Stimulated activated CD8-positive, alpha-beta memory T cell treated with anti-CD3 and anti-CD28 coated beads, Interleukin-7, amount 100 ng/mL, for 24 hours (primary cell): ENCODE measurements around the gene FCRLB.
"Not testable (repeated sequence)": the region's sequence is repeated elsewhere in the genome, so short reads cannot be mapped to it uniquely, and the experiment has no call there.

Experiments
- DNase-seq: peaks from one replicate; pipeline ENCODE4 v3.0.0-alpha.2; 2020; ENCODE audit warnings: low read depth

The FCRLB gene

GRCh38 chr1:161720422-161720821 is 922 bp upstream of the FCRLB start:
- no peak for DNase-seq

DNA sequence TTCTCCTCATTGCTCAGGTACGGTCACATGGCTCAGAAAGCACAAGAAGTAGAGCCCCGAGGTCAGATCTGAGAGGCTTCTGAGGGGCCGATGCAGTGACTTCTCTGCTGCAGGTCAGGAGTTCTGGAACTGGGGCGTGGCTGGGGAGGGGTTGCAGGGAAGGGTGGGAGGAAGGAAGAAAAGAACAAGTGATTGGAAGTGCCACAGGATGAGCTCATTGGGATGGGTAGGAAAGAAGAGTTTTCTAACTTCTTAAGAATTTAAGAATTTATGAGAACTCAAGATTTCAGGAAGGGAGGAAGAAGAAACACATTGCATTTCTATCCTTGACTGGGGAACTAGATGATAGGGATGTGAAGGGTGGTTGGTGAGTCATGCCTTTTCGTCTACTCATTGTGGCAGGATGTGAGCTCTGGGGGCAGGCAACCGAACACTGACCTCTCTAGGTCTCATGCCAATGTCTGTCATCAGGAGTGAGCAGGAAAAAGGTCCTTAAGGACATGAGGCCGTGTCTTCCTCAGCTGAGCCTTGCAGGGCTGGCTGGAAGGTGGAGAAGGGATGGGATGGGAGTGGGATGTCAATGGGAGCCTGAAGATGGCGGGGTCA is 497 bp downstream of the FCRLB start:
- DNase-seq = no peak

- no peak for DNase-seq
Measured at GRCh38 chr1:161722406-161722805, 1.1 kb downstream of the FCRLB start.

DNA sequence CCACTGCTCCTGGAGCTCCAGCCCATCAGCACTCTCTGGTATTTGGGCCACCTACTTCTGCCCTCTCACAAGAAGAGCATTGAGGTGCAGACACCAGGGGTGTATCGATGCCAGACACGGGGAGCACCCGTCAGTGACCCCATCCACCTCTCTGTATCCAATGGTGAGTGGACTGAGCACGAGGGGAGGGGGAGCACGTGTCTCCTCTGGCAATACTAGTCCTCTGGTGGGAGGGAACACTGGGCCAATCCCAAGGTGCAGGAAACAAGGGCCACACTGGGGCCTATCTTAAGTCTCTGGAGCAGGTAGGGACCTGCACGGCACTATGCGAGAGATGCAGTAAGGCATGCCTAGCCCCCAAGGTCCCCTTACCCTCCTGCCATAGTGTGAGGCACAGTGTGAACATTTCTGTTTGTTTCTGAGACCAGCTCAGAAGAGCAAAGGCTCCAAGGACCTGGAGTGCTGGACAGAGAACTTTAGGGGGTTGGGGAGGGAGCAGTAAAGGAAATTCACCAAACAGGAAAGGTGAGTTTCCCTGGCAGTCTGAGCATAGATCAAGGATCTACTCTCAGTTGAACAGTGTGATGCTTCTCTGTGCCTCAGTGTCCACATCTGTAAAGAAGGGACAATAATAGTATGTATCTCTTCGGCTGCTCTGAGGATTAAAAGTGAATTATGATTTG is 2.3 kb downstream of the FCRLB start:
- DNase-seq = no peak

GRCh38 chr1:161725258-161725907 is 4.0 kb downstream of the FCRLB start:
- not testable (repeated sequence) for DNase-seq

DNA sequence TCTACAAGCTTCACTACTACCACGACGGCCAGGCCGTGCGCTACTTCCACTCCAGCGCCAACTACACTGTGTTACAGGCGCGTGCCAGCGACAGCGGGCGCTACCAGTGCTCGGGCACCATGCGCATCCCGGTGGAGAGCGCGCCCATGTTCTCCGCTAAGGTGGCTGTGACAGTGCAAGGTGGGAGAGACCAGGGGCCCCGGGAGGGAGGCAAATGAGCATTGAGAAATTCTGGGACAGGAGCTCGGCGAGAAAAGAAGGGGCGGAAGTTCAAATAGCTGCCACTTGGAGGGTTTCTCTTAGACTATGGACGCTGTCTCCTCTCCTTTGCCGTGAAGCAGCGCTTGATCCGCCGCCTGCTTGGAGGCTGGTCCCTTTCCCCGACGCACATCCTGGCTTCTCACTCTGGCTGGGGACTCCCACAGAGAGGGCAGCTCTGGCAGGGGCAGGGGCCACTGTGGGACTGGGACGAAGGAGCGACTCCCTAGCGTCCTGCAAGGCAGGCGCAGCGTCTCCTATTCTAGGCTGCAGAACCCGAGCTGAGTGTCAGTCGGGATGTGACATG is 4.6 kb downstream of the FCRLB start:
- DNase-seq = no peak

DNA sequence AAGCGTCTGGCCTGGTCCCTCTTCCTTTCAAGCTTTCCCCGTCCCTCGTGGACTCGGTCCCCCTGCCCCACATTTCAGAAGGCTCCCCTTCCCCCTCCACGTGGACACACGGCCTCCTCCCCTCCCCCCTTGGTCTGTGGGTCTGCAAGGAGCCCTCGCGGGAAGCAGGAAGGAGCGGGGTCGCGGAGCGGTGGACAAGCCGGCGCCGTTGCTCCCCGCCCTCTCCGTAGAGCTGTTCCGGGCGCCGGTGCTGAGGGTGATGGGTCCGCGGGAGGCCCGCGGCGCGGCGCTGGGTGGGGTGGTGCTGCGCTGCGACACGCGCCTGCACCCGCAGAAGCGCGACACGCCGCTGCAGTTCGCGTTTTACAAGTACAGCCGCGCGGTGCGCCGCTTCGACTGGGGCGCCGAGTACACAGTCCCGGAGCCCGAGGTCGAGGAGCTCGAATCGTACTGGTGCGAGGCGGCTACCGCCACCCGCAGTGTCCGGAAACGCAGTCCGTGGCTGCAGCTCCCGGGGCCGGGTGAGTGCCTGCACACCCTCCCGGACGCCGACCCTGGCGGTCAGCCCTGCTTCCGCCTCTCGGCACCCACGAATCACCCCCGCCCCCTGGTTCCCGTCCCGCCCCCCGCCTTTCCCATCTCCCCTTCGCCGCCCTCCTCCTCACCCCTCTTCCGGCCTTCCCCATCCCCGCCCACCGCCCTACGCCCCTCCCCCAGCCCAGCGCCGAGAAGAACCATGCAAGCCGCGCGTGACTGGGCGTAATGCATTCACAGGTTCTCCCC is 5.3 kb downstream of the FCRLB start:
- peak; percentile 30 for DNase-seq

DNA sequence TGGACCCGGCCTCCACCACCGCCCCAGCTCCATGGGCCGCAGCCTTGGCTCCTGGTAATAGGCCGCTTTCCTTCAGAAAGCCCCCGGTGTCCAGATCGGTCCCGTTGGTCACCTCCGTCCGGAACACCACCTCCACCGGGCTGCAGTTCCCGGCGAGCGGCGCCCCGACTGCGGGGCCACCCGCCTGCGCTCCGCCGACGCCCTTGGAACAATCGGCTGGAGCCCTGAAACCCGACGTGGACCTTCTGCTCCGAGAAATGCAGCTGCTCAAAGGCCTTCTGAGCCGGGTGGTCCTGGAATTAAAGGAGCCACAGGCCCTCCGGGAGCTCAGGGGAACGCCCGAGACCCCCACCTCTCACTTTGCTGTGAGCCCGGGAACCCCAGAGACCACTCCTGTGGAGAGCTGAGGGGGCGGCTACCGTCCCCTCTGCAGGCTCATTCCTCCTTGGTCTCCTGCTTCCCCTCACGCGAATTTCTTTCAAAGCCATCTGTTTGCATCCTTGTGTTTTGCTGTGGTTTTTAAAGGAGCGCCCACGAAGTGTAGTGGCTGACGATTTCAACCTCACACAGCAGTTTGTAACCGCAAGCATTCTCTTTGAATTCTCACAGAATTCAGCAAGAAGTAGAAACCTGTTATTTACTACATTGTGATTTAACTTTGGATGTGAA is 6.0 kb downstream of the FCRLB start:
- no peak for DNase-seq

- DNase-seq = no peak
Measured at GRCh38 chr1:161728376-161729226, 7.3 kb downstream of the FCRLB start.

DNA sequence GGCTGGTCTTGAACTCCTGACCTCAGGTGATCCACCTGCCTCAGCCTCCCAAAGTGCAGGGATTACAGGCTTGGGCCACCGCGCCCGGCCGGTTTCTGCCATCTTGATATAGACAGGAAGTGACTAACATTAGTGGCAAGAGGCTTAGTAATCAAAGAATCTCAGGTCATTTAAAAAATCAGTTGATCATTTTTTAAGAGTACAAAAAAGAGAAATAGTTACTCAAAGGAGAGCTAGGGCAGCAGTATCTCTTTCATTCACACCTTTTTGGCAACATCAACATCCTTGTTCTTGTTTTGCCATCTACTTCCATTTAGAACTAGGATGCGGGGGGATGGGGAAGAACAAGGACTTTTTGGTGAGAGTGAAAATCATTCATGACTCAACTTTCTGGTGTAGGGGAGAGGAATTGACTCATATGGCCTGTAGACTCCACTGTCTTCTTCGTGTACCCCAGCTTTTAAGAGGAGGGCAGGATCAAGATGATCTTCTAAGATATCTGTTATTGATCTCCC is 8.8 kb downstream of the FCRLB start:
- no peak for DNase-seq

GRCh38 chr1:161731241-161731640 is 9.9 kb downstream of the FCRLB start:
- no peak for DNase-seq

DNA sequence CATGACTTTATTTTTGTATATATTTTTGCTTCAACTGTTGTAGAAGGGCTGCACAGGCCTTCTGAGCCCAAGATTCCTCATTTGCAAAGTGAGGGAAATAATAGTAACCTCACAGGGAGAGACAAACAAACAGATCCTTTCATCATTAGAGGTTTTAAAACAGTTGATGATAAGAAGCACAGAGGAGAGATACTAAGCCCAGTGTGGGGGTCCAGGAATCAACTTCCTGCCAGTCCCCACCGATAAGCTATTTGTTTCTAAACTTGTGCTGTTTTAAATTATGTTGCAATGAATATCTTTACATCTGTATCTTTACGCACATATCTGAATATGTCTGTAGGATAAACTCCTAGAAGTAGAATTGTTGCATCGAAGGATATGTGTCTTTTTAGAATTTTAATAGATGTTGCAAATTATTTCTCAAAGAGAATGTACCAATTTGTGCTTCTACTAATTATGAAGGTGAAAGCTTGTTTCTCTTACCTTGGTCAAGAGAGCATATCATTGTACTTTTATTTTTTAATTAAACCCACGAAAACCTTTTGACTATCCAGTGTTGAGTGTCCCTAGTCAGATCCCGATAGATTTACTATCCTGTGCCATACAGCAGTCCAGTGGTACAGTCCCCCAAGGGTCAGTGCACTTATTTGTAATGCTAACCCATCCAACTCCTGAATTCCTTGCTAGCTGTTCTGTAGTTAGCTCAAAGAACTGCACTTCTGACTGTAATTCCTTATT is 10.8 kb downstream of the FCRLB start:
- DNase-seq = no peak

DNA sequence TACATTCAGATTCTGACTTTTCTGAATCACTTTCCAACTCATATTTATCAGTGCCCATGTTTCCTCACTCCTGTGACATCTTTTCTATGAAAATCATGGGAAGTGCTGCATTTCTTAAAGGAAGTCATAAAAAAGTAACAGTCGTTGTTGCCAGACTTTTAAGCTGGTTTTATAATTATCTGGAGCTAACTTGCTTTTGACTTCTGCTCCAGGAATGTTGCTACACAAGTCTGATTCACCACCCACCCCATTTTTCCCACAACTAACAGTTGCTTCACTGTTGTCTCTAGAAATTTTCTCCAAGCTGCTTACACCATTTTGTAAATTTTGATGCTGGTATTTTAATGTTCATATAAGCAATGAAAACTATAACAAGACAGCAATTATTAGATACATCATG is 12.2 kb downstream of the FCRLB start:
- no peak for DNase-seq

GRCh38 chr1:161735837-161736236 is 14.5 kb downstream of the FCRLB start:
- no peak for DNase-seq

GRCh38 chr1:161736335-161736969 is 15.1 kb downstream of the FCRLB start:
- DNase-seq = no peak

GRCh38 chr1:161737625-161738024 is 16.3 kb downstream of the FCRLB start:
- DNase-seq = no peak

- no peak for DNase-seq
Measured at GRCh38 chr1:161738627-161739287, 17.4 kb downstream of the FCRLB start.

GRCh38 chr1:161739865-161740566 is 18.7 kb downstream of the FCRLB start:
- DNase-seq = no peak
